Middle frontal gyrus (tissue), 1 donor: ENCODE data around the gene NRL.

Experiments
- DNase-seq: peaks from one replicate; pipeline ENCODE4 v3.0.0-alpha.2; 2015; ENCODE audit warnings: low spot score; ENCODE audit errors: extremely low spot score

NRL gene

DNA sequence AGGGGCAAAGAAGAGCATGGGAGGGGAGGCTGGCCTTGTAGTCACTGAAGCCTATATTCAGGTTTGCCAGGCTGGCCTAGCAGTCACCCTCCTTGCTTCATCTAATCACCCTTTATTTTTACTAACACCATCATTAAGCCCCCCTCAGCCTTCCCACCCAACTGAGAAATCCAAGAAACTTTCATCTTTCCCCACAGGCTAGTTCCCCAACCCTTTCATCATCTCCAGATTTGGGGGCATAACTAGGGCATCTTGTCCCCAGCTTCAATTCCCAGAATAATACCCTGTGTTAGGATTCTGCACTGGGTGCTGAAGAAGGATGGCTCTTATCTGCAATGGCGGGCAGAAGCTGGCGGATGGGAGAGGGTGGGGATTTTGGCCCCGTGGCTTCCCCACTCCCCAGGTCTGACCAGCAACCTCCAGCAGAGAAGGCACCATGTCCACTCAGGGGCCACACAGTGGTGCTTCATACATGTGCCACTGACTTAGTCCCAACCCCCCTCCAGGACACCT, 13.7 kb downstream of the NRL start:
- no peak for DNase-seq

DNA sequence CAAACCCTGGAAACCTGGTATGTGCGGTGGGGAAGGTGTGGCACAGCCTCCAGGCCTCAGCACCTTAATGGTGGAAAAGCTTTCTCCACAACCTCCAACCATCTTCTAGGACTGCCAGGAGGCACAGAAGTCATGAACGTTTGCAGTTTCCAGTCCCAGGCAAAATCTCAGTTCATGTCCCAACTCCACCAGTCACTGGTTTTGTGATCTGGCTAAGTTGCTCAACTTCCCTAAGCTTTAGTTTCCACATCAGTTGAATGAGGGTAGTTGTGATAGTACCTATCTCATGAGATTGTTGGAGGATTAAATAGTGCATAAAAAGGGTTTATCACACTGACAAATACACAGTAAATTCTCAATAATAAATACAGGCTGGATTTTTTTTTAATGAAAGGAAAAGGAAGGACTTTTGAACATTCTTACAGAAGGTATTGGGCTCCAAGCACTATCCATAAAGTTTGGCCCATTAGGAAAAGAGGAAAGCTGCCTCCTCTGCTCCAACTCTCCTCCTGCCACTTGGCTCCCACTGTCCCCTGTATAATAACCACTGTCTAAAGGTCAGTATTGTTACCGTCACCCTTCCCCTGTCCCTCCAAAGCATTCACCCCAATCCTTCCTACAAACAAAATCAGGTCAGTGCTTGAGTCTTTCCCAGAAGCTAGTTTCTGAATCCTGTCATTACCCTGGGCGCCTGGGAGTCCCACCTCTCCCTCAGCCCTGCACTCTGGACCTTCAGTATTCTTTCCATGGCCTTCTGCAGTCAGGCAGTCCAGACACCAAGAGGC, 14.4 kb downstream of the NRL start:
- no peak for DNase-seq

DNA sequence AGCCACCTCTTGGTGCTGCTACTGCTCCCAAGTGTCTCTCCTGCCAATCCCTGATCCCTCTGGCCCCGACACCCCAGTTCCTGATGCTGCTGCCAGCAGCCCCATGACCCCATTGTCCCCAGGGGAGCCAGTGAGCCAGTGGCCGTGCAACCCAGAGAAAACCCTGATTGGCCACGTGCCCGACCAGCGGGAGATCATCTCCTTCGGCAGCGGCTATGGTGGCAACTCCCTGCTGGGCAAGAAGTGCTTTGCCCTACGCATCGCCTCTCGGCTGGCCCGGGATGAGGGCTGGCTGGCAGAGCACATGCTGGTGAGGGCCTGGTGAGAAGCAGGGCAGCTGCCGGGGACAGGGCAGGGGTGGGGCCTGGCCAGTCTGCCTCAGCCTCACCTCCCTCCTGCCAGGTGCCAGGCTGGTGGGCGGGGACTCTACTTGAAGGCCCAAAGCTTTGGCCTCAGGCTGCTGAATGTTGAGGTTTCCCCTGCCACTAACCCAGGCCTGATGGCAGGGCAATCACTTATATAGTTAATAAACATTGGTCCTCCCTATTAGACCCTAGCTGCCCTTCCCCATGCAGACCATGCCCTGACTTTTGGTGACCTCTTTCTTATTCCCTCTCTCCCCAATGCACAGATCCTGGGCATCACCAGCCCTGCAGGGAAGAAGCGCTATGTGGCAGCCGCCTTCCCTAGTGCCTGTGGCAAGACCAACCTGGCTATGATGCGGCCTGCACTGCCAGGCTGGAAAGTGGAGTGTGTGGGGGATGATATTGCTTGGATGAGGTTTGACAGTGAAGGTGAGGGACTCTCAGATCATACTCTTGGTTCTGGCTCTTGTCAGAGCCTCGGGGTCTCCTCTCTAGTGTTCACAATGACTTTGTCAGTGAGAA, 15.6 kb downstream of the NRL start:
- no peak for DNase-seq

DNA sequence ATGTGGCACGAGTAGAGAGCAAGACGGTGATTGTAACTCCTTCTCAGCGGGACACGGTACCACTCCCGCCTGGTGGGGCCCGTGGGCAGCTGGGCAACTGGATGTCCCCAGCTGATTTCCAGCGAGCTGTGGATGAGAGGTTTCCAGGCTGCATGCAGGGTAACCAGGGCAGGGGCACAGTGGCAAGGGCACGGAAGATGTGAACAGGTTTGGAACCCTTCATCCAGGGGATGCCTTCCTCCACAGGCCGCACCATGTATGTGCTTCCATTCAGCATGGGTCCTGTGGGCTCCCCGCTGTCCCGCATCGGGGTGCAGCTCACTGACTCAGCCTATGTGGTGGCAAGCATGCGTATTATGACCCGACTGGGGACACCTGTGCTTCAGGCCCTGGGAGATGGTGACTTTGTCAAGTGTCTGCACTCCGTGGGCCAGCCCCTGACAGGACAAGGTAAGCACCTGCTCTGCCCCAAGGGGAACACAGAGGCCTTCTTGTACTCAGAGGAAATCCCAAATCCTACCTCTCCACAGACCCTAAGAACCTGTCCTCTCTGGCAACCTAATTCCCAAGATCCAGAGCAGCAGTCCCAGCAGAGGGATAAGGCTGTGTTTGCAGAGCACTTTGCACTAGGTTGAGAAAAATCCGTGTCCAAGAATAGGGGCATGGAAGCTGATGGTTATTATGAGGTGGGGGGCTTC, 16.4 kb downstream of the NRL start:
- no peak for DNase-seq

DNA sequence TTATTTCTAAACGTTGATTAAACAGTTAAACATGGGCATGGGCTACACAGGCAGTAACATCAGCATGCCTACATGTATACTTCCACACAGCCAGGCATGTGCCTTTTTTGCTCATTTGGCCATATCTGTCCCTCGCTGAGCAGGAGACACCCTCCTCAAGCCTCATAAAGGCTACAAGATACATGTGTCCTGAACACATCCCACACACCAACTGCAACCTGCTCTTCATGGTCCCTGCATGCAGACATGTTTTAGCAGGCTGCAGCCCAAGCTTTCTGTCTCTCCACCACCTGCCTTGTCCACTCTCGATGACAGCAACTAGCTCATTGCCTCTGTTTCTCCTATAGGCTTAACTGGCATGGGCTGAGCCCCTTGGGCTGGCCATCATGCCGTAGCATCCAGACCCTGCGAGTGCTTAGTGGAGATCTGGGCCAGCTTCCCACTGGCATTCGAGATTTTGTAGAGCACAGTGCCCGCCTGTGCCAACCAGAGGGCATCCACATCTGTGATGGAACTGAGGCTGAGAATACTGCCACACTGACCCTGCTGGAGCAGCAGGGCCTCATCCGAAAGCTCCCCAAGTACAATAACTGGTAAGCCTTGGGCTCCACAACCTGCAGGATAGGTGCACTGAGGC, 18.1 kb downstream of the NRL start:
- no peak for DNase-seq

DNA sequence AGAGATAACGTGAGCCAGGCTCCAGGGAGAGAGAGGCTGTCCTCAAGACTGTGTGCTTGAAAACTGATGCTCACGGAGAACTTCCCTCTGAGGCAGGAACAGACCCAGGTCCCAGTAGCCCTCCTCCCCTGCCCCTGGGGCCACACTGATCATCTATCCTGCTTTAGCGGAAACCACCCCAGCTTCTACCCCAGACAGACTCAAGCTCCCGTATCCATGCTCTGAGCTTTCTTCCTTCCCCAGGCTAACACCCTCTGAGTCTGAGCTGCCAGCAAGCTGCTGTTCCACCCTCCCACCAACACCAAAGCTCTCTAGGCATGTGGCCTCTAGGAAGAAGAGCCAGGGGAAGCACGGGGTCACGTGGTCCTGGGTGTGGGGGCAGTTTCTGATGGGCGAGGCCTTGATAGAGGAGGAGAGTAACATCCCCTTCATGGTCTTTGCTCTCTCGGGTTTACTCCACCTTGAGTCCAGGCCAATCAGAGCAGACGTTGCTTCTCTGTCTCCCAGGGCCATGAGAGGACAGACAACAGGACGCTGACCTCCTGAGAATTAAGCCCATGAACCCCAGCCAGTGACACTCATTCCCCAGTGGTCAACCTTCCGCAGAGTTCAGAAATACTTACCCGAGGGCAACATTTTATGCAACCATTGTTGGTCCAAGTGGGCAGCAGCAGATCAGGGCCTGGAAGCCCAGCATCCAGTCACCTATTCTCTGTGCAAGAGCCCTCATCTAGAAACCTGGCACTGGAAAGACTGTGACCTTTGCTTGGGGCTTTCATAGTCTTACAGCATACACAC, 19.3 kb downstream of the NRL start:
- no peak for DNase-seq

DNA sequence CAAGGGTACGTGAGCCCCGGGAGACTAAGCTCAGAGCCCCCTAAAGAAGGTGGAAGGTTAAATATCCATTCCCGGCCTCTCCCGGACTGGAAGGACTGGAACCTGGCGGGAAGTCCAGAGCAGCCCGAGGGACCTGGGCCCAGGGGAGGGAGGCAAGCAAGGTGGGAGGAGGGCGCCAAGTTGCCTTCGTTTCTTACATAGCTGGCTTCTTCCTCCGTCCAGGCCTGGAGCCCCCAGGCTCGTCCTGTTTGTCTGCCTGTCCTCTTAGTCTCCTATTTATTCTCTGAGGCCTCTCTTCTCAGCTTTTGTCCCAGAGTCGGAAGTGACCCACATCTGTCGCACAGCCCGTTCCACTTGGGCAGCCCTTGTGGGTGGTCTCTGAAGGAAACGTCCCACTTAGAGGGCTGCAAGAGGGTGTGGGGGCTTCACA, 19.9 kb downstream of the NRL start:
- no peak for DNase-seq

DNA sequence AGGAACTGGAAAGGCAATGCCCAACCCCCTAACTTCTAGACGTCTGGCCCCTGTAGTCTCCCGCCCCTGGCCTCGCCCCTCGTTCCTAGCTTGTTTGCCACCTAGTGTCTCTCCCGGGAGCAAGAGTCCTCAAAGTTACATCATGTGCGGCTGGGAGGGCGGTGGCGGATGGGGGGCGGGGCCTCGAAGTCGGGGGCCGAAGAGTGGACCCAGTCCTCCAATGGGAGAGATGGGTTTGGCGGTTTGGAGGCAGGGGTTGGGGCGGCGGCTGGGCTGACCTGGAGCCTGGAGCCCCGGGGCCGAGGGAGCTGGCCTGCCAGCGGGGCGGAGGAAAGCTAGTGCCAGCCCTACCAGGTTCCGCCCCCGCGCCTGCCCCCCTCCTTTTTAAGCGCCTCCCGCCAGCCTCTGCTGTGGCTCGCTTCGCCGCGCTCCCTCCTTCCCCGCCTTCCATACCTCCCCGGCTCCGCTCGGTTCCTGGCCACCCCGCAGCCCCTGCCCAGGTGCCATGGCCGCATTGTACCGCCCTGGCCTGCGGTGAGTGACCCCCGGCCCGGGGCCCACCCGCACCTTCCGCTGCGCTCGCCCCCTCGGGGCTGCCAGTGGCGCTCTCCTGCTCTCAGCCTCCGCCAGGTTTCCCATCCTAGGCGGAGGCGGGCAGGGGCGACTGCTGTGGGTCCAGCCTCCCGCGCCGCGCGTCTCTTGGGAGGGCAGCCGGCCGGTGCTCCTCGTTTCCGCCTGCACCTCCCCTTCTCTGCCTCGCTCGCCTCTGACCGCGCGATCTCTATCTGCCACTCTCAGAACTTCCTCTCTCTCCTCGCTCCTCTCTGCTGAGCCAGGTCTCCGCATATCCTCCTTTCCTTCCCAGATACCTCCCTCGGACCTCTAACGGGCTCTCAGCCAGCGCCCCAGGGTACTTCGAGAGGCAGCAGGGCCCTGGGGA, 20.6 kb downstream of the NRL start, which contains the start of gene PCK2:
TSS of gene PCK2 (plus strand) at position 411 of the 940 bp plus-strand sequence. CDS start at position 506, 95 bp downstream.
- DNase-seq: no peak

DNA sequence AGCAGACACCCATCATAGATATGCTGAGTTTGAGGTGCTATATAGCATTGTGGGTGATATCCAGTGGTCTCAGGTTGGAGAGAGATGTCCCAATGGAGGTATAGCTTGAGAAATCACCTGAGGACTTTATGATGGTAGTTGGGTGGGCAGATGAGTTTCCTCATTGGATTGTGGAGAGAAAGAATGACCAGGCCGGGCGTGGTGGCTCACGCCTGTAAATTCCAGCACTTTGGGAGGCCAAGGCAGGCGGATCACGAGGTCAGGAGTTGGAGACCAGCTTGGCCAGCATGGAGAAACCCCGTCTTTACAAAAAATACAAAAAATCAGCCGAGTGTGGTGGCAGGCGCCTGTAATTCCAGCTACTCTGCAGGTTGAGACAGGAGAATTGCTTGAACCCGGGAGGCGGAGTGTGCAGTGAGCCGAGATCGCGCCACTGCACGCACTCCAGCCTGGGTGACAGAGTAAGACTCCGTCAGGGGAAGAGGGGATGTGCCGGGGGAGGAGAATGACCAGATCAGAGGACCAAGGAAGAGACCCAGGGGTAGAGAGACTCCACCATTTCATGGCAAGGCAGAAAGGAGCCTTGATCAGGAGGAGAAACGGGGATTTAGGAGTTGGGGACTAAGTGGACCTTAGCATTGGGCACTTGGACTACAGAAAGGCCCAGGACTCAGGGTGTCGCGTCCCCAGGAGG, 21.4 kb downstream of the NRL start:
- no peak for DNase-seq

DNA sequence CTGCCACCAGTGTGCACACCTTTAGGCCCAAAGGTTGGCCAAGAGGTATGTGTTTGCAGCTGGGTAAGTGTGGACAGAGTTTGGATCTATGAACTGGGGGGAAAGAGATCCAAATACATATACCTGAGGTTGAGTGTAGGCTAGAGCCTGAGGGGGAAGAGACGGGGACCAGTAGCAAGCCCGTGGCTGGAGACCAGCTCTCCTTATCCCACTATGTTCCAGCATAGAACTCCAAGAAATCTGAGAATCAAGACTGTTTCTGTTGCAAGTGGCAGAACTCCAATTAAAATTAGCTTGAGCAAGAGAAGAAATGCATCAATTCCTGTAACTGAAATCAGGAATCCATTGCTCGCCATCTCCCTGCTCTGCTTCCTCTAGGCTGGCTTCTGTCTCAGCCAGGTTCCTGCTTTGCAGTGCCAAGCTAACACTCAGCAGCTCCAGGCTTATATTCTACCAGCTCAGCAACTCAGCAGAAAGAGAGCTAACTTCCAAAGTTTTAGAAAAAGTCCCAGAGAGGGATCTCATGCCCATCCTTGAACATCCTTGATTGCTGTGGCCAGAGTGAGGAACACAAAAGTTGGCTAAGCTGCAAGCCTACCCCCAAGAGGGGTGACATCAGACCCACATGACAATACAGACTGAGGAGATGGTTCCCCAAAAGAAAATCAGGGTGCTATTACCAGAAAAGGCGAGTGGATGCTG, 22.1 kb downstream of the NRL start:
- DNase-seq: no peak

DNA sequence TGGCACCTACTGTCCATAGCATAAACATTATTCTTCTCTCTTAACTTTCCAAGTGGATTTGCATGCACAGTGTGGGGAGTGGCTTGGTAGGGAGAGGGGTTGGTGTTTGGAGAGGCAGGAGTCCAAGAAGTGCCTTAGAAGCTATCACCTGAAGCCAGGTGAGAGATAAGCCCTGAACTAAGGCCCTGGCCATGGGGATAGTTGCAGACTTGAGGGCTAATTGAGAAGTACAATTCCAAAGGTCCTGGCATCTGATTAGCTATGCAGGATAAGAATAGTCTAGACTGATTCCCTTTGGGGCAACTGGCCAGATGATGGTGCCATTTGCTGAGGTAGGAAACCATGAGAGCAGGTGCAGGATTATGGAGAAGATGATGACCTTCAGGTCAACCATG, 22.6 kb downstream of the NRL start:
- no peak for DNase-seq

DNA sequence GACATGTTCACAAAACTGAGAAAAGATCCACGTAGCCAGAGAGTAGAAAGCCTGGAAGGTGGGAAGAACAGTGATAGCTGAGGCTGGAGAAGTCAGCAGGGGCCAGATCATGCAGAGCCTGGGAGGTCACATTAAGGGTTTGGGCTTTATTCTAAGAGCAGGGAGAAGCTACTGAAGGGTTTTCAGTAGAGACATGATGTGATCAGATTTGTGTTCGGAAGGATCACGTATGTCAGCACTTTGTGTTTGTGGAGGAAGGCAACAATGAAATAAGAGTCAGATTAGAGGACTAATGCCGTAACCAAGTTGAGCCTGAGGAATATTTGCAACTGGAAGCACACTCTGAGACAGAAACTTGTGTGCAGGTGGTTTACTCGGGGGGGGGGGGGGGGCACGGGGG, 24.9 kb downstream of the NRL start:
- DNase-seq: no peak

DNA sequence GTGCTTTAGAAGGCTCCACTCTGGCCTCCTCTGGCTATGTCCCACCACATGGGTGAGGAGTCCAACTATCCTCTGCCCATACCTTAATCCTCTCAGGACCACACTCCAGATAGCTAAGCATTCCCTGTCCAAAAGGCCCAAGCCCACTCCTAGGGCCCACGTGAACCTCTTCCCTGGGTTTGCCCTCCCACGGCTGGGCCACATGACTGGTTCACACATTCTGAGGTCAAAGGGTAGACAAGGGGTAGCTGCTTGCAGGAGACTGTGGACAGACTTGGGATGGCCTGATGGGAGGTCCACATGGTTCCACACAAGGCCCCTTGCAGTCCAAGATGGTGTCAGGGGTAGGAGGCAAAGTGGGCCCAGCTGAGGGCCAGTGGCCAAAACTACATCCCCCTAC, 26.7 kb downstream of the NRL start:
- DNase-seq: no peak

DNA sequence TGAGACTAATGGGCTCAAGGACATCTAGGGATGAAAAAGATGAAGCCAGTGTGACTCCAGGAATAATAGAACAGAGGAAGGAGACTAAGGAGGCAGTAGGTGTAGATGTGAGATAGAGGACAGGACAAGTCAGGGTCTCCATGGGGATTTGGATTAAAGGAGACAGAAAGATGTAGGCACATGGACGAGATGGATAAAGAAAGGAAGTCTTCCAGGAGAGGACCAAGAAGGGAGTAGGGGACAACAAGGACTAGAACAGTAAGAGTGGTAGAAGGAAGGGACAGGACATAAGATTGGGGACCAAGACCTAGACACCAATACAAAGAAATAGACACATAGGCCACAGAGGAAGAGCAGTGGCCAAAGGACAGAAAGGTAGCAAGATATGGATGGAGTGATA, 27.7 kb downstream of the NRL start:
- no peak for DNase-seq

DNA sequence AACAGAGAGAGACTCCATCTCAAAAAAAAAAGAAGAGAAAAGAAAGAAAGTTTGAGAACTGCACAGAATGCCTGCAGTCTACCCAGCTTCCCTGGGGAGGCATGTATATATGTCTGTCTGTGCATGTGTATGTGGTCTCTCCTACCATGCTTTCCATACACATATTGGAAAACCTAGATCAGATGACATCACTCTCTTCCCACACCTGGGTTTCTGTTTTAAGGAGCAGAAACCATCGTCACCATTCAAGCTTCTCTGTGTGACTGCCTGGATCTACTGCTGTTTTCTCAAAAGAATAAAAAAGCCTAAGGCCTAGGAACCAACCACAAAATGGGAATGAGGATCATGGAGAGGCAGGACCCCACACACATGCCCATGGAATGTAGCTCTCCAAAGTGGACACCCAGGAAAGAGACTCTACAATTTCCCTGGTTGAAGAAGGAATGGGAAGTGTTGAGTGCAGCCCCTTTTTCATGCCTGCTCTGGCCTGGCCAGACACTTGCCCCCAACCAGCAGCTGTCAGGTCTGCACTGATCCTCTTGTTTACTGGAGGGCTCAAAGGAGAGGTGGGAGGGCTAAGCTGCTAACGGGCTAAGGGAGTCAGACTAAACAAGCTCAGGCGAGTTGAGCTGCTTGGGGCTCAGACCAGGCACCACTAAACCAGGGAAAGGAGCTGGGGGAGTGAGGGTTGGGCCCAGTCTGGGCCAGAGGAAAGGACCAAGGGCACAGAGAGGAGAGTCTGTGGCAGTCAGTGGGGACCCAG, 28.4 kb downstream of the NRL start:
- DNase-seq: no peak

DNA sequence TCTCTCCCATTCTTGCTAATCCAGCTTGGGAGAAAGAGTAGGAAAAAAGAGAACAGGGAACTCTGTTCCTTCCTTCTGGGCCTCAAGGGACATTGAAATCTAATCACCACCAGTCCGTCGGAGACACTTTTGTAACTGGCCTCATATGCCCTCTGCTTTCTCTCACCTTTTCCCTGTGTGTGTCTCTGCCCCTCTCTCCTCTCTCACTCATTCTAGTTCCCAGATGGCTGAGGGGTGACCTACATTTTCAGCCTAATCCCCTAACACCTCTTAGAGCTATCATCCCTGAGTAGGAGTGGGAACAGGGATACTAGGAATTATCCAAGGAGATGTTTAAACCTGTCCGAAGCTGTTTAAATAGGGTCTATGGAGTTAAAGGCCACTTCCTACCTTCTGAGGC, 29.5 kb downstream of the NRL start:
- DNase-seq: no peak

DNA sequence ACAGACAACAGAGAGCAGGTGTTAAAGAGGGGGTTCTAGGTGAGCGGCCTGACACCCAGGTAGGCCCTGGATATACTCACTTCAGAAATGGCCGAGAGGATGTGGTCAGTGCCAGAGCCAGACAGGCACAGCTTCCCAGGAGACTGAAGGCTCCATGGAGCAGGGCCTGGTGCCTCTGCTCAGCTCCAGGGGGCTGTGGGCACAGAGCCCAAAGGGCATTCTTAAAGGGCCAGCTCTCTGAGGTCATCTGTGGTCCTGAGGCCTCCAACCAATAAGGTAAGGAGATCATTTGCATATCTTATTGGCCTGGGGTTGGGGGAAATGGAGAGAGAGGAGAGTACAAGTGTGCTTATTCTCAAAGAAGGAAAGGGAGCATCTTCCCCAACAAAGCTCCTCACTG, 30.3 kb downstream of the NRL start:
- no peak for DNase-seq
